ENCODE measurements around the gene SLC4A8.

SLC4A8 gene

DNA sequence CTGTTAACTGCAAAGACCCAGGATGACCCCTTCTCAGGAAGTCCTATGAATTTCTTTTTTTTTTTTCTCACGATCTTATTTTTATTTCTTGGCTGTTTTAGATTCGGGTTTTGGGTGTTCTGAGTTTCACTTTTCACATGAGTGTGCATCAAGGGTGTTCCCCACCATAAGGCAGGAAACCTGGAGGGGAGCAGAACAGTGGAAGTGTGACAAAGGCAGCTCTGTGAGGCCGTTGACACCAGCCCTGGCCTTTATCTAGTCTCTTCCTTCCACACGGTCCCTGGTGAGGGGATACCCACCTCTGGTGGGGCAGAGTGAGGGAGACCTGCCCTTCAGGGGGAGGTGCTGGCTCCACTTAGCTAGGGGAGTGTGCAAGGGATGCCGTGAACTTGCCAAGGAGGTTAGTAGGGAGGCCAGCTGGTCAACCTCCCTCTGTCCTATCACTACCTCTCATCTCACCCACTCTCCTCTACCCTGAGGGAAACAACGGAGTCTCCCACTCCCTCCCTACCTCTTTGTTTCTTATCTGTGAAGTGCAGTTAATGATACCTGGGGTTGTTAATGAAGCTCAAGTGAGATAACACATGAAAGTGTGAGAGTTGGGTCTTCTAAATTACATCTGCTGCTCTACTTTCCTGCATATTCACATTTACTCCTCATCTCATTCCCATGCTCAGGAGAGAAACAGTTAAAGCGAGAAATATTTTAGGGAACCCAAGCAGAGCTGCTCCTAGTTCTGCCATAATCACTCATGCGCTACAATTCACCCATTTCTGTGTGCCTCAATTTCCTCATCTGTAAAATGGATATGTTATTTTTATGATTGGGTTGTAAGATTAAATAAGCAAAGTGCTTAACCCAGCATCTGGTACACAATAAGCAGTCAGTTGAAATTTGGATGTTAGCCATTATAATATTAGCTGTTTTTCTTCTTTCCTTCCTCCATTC lies 29.1 kb upstream of the SLC4A8 start:
- DNase-seq (ENCODE audit: low spot score): no peak

DNA sequence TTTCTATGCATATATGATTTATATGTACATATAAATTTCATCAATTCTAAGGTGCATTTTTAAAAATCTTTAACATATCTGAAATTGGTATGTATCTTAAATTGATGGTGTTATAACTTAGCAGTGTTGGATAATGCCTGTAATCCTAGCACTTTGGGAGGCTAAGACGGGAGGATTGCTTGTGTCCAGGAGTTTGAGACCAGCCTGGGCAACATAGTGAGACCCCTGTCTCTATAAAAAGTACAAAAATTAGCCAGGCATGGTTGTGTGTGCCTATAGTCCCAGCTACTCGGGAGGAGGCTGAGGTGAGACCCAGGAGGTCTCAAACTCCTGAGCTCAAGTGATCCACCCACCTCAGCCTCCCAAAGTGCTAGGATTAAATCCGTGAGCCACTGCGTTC lies 27.0 kb upstream of the SLC4A8 start:
- no peak for DNase-seq (ENCODE audit: low spot score)

DNA sequence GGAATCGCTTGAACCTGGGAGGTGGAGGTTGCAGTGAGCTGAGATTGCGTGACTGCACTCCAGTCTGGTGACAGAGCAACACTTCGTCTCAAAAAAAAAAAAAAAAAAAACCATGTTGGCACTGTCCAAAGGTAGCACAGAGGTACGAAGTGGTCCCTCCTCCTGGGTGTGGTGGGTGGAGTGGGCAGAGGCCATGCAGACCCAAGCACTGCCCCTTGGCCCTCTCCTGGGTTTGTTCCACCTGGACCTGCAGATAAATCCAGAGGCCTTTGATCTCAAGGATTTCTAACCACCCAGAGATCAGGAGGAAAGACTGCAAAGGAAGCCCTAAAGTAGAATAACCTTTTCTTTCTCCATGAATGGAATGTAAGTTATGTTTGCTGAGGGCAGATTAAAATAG lies 24.7 kb upstream of the SLC4A8 start:
- DNase-seq (ENCODE audit: low spot score): peak; percentile 3

DNA sequence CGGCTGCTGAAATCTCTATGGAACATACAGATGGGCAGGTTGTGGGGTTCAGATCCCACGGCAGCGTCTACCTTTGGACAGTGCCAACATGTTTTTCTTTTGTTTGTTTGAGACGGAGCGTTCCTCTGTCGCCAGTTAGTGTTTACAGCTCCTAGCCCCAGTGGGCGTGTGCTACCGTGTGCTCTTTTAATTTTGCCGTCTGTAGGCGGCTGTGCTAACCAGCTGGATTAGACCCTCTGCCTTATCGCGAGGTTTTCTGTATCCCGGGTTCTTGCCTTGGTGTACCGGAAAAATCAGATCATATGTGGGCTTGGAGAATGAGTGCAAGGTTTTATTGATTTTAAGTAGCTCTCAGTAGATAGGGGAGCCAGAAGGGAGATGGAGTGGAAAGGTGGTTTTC lies 23.6 kb upstream of the SLC4A8 start:
- no peak for DNase-seq (ENCODE audit: low spot score)

DNA sequence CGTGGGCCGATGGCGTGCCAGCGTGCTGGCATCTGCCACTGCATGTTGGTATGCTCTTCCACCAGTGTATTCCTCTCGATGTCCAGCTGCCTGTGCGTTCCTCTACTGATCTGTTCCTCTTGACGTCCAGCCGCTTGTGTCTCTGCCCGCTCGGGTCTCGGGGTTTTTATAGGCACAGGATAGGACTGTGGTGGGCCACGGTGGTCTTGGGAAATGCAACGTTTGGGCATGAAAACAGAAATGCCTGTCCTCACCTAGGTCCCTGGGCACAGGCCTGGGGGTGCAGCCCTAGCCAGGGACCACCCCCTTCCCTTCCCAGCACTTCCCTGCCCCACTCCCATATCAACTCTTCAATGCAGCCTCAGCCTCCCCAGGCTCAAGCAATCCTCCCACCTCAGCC lies 23.1 kb upstream of the SLC4A8 start:
- DNase-seq (ENCODE audit: low spot score): no peak

DNA sequence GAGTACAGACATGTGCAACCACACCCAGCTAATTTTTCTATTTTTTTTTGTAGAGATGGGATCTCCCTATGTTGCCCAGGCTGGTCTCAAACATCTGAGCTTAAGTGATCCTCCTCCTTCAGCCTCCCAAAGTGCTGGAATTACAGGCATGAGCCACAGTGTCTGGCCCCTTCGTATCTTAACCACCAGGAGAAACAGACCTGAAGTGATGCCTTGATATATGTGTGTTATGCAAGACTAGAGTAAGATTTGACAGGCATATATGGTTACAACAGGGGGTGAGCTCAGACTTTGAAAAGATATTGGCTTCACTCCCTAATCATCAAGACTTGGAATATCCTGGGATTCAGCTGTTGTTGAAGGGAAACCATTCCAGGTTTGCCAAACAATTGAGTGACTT lies 22.7 kb upstream of the SLC4A8 start:
- DNase-seq (ENCODE audit: low spot score): peak; percentile 2

DNA sequence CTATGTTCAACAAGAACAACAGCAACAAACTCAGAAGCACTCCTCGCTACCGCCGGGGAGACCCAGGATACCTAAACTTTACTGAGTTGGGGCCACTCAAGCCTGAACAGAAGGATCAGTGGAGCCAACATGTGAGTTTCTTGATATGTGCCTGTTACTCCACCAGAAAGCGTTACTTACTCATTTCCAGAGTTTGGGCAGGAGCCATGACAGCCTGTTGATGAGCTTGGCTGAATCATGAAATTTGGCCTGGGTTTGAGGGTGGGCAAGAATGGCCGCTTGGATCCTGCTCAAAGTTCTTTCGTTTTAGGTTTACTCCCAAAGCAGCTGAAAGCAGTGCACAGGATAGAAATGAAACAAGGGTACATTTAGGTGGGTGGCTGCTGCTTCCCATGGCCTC lies 21.5 kb upstream of the SLC4A8 start:
- DNase-seq (ENCODE audit: low spot score): peak; percentile 8

DNA sequence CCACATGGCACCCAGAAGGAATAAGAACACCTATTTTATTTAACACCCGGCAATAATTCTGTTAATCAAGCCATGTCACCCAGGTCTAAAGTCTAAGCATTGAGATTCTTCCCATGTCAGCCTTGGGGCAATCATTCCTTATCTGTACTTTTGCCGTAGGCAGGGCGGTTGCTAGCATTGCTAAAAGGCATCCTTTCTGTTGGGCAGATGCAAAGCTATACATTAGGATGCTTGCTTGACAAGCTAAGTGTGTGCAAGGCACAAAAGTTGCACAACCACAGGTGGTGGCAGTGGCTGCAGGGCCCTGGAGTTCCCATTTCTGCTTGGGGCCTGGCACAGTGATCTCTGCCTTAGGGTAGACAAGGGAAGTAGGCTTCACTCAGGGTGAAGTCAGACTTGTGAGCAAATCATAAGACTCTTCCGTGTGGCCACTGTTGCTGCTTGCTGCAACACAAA lies 20.9 kb upstream of the SLC4A8 start:
- peak; percentile 4 for DNase-seq (ENCODE audit: low spot score)

DNA sequence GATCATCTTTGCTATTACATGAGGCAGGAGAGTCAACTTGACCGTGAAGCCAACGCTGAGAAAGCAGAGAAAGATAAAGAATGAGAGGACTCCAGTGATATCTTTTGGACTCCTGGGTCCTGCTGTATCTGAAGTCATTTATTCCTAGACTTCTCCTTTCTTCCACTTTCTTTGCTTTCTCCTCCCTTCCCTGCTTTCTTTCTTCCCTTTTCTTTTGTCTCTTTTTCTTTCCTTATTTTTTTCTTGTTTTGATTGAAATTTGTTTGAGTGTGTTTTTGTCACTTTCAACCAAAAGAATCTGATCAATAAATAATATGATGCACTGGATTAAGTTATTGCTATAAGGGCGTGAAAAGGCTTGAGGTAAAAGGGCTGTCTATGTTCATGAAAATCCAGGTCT lies 20.0 kb upstream of the SLC4A8 start:
- no peak for DNase-seq (ENCODE audit: low spot score)

DNA sequence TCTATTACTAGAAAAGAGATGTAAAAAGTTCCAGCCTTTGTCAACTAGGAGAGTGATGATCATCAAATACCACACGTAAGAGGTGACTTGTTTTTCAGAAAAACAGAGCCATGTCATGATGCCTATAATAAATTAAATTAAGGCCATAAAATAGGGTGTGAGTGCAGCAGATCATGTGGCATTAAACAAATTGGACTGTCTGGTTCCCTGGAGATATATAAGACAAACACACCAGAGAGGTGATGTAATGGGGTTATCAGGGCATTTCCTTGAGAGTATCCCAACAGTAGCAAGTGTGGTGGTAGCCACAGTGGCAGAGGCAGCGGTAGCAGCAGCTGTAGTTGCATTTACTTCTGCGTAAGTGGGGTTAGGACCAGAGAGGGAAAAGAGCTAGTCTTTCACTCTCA lies 18.8 kb upstream of the SLC4A8 start:
- peak; percentile 1 for DNase-seq (ENCODE audit: low spot score)

DNA sequence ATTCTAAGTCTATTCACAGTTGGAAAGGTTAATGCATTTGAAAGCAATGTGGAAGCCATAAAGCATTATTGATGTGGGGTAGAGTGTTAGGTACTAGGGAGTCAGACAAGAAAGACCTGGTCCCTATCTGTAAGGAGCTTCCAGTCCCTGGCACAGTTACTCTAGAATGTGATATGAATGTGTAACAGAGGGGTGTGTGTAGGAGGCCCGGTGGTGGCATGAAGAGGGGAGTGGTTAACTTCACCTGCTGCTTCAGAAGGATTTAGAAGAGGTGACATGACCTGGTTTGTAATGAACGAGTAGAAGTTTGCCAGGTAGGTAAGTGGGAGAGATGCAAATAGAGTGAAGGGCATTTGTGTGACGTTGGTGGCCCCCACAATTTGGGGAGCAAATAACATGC lies 18.3 kb upstream of the SLC4A8 start:
- DNase-seq (ENCODE audit: low spot score): no peak

DNA sequence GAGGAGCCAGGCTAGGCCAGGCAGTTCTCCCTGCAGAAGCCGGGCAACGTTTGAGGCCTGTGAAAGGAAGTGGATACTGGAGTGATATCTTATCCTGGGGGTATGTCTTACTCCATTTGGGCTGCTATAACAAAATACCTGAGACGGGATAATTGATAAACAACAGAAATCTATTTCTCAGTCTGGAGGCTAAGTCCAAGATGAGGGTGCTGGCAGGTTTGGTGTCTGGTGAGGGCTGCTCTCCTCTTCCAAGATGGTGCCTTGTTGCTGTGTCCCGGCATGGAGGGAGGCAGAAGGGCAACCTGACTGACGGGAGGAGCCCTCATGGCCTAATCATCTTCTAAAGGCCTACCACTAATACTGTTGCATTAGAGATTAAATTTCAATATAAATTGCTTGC lies 17.8 kb upstream of the SLC4A8 start:
- no peak for DNase-seq (ENCODE audit: low spot score)

DNA sequence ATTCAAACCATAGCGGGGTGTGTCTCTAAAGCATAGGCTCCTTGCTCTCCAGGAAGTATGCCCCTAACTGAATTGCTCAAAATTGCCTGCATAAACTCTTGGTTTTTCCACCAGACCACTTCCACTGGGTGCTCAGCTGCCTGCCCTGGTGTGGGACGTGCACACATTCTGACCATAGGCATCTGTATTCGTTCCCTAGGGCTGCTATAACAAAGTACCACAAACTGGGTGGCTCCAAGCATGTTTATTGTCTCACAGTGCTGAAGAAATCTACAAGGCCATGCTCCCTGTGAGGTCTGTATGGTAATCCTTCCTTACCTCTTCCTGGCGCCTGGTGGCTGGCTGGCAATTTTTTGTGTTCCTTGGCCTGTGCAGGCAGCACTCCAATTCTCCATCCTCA lies 17.0 kb upstream of the SLC4A8 start:
- DNase-seq (ENCODE audit: low spot score): peak; percentile 1

DNA sequence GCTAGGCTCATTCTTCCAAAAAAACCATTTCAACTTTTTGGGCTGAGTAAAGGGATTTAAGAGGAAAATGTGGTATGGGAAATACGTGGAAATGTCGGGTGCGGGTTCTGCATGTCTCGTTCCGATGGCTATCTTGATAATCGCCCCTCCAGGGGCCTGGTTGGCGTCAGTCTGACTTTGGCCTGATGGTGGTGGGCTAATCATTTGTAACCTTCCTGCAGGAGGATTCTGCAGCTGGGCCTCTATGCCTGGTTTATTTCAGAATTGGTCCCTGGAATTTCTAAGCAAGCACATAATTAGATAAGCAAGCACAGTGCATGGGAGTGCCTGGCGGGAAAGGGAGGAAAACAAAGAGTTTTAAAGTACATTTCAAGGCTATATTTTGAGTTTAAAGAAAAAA lies 14.8 kb upstream of the SLC4A8 start:
- no peak for DNase-seq (ENCODE audit: low spot score)

DNA sequence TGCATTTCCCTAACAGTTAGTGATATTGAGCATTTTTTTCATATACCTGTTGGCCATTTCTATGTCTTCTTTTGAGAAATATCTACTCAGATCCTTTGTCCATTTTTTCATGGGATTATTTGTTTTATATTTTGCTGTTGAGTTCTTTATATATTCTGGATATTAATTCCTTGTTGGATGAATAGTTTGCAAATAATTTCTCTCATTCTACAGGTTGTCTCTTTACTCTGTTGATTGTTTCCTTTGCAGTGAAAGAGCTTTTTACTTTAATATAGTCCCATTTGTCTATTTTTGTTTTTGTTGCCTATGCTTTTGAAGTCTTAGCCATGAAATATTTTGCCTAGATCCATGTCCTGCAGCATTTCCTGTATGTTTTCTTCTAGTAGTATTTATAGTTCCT lies 11.5 kb upstream of the SLC4A8 start:
- no peak for DNase-seq (ENCODE audit: low spot score)

DNA sequence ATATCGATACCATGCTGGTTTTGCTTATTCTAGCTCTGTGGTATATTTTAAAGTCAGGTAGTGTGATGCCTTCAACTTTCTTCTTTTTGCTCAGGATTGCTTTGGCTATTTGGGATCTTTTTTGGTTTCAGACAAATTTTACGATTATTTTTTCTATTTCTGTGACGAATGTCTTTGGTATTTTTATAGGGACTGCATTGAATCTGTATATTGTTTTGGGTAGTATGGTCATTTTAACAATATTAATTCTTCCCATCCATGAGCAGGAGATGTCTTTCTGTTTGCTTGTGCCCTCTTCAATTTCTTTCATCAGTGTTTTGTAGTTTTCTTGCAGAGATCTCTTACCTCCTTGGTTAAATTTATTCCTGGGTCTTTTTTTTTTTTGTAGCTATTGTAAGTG lies 10.8 kb upstream of the SLC4A8 start:
- DNase-seq (ENCODE audit: low spot score): no peak

DNA sequence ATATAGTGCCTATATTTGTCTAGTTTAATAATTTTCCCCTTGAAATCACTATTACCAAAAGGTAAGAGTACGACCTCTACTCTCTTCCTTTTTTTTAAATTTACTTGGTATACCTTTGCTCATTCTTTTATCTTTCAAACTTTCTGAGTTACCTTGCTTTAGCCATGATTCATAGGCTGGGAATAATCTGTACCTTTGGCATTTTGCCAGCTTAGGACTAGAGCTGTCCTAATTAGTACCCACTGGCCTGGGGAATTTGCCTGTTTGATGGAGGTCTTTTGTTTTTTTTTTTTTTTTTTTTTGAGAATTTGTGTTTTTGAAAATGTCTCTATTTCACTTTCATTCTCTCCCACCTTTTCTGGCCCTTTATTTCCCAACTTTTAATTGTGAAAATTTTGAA lies 8.7 kb upstream of the SLC4A8 start:
- DNase-seq (ENCODE audit: low spot score): no peak

DNA sequence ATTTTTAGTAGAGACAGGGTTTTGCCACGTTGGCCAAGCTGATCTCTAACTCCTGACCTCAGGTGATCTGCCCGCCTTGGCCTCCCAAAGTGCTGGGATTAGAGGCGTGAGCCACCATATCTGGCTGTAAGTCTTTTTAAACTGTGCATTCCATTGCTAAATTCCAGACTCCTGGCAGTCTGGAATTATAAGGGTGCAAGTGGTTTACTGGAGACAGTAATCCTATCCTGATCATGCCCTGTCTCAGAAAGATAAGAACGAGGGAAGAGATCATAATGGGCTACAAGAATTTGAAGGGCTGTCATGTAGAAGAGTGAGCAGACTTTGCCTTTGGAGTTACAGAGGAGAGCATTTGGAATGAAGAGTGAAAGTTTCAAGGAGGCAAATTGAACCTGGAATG lies 6.8 kb upstream of the SLC4A8 start:
- DNase-seq (ENCODE audit: low spot score): no peak

DNA sequence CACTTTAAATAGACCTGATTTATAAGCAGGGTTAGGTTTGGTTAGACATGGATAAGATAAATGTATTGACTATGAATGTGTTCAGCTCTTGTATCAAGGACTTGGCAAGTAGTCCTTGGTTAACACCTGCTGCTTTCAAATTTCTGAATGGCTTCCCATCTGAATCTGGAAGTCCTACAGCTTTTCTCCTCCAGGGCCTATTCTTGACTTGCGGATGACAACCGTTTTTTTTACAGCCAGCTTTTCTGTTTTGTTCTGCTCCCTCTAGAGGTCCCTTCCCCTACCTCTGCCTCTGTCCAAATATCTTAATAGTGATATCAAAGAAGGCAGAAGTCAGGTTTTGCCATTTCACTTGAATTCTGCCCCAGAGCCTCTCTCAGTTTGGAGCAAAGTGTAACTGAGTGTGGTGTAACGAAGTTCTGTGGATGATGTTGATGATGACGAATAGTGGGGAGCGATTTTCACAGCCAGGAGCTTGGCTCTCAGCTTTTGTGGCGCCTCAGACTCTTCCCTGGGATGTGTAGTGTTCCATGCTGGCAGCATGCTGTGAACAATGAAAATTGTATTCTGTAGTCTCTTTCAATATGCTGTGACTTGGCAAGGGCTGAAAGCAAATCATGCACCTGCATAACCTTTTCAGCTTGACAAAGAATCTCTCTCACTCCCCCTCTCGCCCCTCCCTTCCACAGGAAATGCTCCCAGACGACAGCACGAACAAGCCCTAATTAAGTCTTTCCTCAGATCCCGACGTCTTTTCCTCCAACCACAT lies 5.0 kb upstream of the SLC4A8 start:
- peak; percentile 39 for DNase-seq (ENCODE audit: low spot score)

DNA sequence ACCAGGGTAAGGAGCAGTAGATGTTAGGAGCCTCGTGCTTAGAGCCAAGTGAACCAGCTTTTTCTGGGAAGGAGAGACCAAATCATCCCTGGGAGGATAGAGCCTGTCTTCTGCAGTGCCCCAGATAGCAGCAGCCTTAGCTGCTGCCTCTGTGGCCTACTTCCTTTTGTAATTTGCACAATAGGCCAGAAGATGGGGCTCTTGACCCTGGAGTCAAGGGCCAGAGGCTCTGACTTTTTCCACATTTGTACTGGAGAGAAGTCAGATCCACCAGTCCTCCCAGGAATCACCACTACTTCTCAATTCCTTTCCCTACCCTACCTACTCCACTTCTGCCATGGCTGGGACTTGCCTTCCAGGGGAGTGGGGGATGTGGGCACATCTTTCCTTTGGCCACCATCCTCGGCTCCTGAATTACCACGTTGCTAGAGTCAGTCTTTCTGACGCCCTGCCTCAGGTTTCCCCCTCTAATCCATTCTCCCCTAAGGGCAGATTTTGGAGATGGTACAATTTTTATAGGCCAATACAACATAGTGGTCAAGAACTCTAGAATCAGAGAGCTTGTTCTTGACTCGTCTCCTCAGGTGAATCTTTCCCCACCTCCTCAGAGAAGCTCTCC lies 3.3 kb upstream of the SLC4A8 start:
- peak; percentile 80 for DNase-seq (ENCODE audit: low spot score)

DNA sequence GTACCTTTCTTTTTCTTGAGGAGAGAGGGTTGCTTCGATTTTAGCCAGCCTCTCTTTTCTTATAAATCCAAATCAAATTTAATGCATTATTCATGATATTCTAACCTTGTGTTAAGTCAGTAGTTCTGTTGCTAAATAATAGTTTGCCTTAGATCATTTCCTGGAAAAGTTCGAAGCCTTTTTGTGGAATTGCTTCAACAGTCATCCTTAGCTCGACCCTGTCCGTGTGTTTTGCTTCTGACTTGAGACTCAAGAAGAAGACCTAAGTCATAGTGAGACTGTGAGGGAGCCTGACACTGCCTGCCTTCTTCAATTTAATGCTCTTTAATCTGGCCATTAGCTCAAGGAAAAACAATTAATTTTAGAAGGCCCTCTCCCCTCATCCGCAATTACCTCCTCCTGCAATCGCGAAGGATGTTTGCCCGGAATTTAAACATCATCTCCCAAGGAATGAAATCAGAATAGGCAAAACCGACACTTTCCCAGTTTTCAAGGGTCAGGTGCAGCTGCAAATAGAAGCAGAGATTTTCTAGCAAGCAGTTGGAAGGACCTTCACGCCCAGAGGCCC lies 453 bp upstream of the SLC4A8 start:
- DNase-seq (ENCODE audit: low spot score): no peak

DNA sequence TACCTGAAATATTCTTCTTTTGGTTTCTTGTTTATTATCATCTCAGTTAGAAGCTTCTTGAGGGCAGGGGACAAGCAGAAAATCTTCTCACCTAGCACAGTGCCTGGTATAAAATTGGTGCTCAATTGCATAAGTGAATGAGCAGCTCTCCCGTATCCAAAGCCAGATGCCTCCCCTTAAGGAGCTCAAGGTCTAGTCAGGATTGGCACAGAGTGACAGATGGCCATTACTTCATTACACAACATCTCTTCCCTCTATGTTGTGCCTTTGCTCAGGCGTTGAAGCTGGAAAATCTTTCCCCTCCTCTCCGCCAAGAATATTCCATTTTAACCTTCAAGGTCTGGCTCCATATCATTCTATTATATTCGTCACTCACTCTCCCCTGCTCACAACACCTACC lies 3.6 kb downstream of the SLC4A8 start:
- no peak for DNase-seq (ENCODE audit: low spot score)

DNA sequence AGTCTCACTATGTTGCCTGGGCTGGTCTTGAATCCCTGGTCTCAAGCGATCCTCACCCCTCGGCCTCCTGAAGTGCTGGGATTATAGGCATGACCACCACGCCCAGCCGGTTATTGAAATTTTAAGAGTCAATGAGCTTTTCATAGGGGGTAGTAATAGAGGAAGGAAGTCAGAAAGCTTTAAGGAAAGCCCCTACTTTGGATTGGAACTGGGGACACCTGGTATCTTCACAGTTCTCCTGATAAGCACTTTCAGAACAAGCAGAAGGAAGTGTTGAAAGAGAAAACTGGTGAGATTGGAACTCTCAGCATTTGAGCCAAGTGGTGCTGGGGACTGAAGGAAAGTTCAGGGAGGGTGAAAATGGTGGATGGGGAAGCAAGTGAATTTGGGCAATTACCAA lies 5.1 kb downstream of the SLC4A8 start:
- no peak for DNase-seq (ENCODE audit: low spot score)

Measured in AG20443 (cell line).